Hepatocyte (in vitro differentiated cells): ENCODE measurements around the gene ABCA13. TPM values are rescaled to one million over a fixed set of nuclear protein-coding genes. Genes with fewer than 3 reads are reported as not detected.

Experiments used
- DNase-seq: peaks from one replicate; pipeline ENCODE4 v3.0.0-alpha.2; 2016; ENCODE audit warnings: low spot score
- H2AFZ ChIP-seq: fragments of 200-600 bp; sonication (generic); 2 replicates; pipeline ENCODE4 v1.6.0; 2016; ENCODE audit warnings: antibody characterized with exemption, mild to moderate bottlenecking
- H3K27ac ChIP-seq: fragments of 200-600 bp; sonication (generic); 2 replicates; pipeline ENCODE4 v1.5.1; 2016; ENCODE audit warnings: mild to moderate bottlenecking
- H3K27me3 ChIP-seq: fragments of 200-600 bp; sonication (generic); 2 replicates; pipeline ENCODE4 v1.6.1; 2016
- H3K36me3 ChIP-seq: fragments of 200-600 bp; sonication (generic); replicated peaks from 2 replicates; pipeline ENCODE4 v1.5.1; 2016; ENCODE audit warnings: low read depth; ENCODE audit not compliant: insufficient read depth
- H3K4me1 ChIP-seq: fragments of 200-600 bp; sonication (generic); 2 replicates; pipeline ENCODE4 v1.5.1; 2016; ENCODE audit warnings: mild to moderate bottlenecking, moderate library complexity; ENCODE audit not compliant: insufficient read depth
- H3K4me2 ChIP-seq: fragments of 200-600 bp; sonication (generic); 2 replicates; pipeline ENCODE4 v1.6.0; 2016
- H3K4me3 ChIP-seq: fragments of 200-600 bp; sonication (generic); 2 replicates; pipeline ENCODE4 v1.5.1; 2016; ENCODE audit warnings: mild to moderate bottlenecking
- H3K79me2 ChIP-seq: fragments of 200-600 bp; sonication (generic); 2 replicates; pipeline ENCODE4 v1.6.0; 2017; ENCODE audit warnings: mild to moderate bottlenecking
- H3K9me2 ChIP-seq: fragments of 200-600 bp; sonication (generic); replicated peaks from 2 replicates; pipeline ENCODE4 v1.6.0; 2017; ENCODE audit warnings: mild to moderate bottlenecking; ENCODE audit not compliant: insufficient read depth
- H3K9me3 ChIP-seq: fragments of 200-600 bp; sonication (generic); 2 replicates; pipeline ENCODE4 v1.5.1; 2016; ENCODE audit warnings: low read depth, mild to moderate bottlenecking
- H4K20me1 ChIP-seq: fragments of 200-600 bp; sonication (generic); 2 replicates; pipeline ENCODE4 v1.6.0; 2016; ENCODE audit warnings: mild to moderate bottlenecking; ENCODE audit not compliant: insufficient read depth, poor library complexity, severe bottlenecking
- EZH2 ChIP-seq: fragments of 200-600 bp; sonication (generic); IDR thresholded peaks from 2 replicates; pipeline ENCODE4 v1.6.1; 2016; ENCODE audit warnings: antibody characterized with exemption, mild to moderate bottlenecking, borderline replicate concordance
- EZH2phosphoT487 ChIP-seq: fragments of 200-600 bp; sonication (generic); IDR thresholded peaks from one replicate; pipeline ENCODE4 v1.6.1; 2018; ENCODE audit warnings: antibody characterized with exemption, mild to moderate bottlenecking, low read depth, moderate library complexity; ENCODE audit not compliant: unreplicated experiment, severe bottlenecking
- WGBS: methylation state at CpG from one replicate; pipeline ENCODE4 v1.1.6; 2016; ENCODE audit warnings: low lambda C conversion rate; ENCODE audit errors: missing lambda C conversion rate; 5-methylcytosine and 5-hydroxymethylcytosine counted together
- polyA plus RNA-seq: library from polyadenylated mRNA; unstranded; fragments of >200 nt; fragmentation: Nextera tagmentation; extraction: Ambion mirVana; gene quantifications from 2 replicates; pipeline ENCODE4 v1.2.1, GENCODE V29; 2016
- total RNA-seq: library from RNA; depleted of rRNA; stranded (reverse); fragments of >200 nt; gene quantifications from 2 replicates; pipeline ENCODE4 v1.2.3, GENCODE V29; 2014
- TF ChIP-seq, protein P1 (sequence below): fragments of 200-600 bp; sonication (generic); IDR thresholded peaks from 2 replicates; pipeline ENCODE4 v1.5.1; 2016; ENCODE audit warnings: antibody characterized with exemption, mild to moderate bottlenecking; ENCODE audit not compliant: poor library complexity

ABCA13 gene
- total and polyA plus RNA-seq, 2 experiments from 2014 or later, result 0.57 to 2.0 TPM

DNA sequence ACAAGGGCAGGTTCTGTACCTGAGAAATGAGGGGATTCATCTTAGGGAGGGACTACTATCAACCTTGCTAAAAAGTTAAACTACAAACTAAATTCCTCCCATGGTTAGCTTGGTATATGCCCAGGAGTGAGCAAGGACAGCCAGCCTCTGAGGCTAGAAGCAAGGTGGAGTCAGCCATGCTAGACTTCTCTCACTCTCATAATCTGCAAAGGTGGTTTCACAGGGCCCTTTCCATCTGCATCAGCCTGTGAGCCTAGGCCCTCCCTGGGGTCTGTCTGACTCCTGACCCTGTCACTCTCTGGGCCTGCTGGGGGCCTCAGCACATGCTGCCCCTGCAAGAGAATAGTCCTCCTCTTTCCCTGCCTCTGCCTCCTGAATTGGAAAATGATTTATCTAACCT, 66.1 kb downstream of the ABCA13 start:
- no peak for DNase-seq
- H3K4me2 ChIP-seq, result no peak overlapping the region
- H4K20me1 ChIP-seq, result no peaks in the 10 kb centered on the region
- no peaks in the 10 kb centered on the region for H3K9me3 ChIP-seq
- H3K79me2 ChIP-seq, result no peaks in the 10 kb centered on the region
- H3K9me2 ChIP-seq, result no peaks in the 10 kb centered on the region
- no peaks in the 10 kb centered on the region for H3K36me3 ChIP-seq
- H2AFZ ChIP-seq, result no peak overlapping the region
- H3K4me3 ChIP-seq, result no peak overlapping the region
- TF ChIP-seq, protein P1, sequence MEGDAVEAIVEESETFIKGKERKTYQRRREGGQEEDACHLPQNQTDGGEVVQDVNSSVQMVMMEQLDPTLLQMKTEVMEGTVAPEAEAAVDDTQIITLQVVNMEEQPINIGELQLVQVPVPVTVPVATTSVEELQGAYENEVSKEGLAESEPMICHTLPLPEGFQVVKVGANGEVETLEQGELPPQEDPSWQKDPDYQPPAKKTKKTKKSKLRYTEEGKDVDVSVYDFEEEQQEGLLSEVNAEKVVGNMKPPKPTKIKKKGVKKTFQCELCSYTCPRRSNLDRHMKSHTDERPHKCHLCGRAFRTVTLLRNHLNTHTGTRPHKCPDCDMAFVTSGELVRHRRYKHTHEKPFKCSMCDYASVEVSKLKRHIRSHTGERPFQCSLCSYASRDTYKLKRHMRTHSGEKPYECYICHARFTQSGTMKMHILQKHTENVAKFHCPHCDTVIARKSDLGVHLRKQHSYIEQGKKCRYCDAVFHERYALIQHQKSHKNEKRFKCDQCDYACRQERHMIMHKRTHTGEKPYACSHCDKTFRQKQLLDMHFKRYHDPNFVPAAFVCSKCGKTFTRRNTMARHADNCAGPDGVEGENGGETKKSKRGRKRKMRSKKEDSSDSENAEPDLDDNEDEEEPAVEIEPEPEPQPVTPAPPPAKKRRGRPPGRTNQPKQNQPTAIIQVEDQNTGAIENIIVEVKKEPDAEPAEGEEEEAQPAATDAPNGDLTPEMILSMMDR, result no peak
- TF ChIP-seq EZH2, result no peak
- TF ChIP-seq EZH2phosphoT487, result no peak
- no peaks in the 10 kb centered on the region for H3K4me1 ChIP-seq
- H3K27ac ChIP-seq, result no peak overlapping the region
- H3K27me3 ChIP-seq, result no peaks in the 10 kb centered on the region

DNA sequence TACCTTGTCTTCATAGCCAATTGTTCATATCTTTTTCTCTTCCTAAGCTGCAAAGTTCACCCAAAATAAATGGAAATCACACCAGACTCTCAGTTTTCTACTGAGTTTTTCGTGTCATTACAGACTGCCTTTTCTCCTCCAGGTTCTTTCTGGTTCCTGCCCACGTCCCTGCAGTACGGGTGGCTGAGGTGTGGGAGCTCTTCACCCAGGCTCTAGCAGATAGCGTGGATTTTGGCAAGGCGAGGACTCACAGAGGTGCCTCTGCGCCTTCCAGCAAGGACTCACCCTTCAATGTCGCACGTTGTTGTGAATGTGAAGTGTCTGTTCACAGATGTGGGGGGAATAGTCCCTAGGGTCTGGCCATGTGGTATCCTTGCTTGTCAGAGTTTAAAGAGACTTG, 71.6 kb downstream of the ABCA13 start:
- TF ChIP-seq EZH2, result no peak
- TF ChIP-seq, protein P1, result no peak
- TF ChIP-seq EZH2phosphoT487, result no peak
- no peak overlapping the region for H3K27ac ChIP-seq
- no peaks in the 10 kb centered on the region for H3K9me3 ChIP-seq
- H3K4me3 ChIP-seq, result no peak overlapping the region
- no peaks in the 10 kb centered on the region for H4K20me1 ChIP-seq
- H3K9me2 ChIP-seq, result no peaks in the 10 kb centered on the region
- no peaks in the 10 kb centered on the region for H3K27me3 ChIP-seq
- H3K4me1 ChIP-seq, result no peaks in the 10 kb centered on the region
- H3K79me2 ChIP-seq, result no peaks in the 10 kb centered on the region
- DNase-seq, result no peak
- WGBS, result 87% methylated on average over 8 of the region's 8 CpGs
- no peak overlapping the region for H2AFZ ChIP-seq
- H3K36me3 ChIP-seq, result no peaks in the 10 kb centered on the region
- no peak overlapping the region for H3K4me2 ChIP-seq

DNA sequence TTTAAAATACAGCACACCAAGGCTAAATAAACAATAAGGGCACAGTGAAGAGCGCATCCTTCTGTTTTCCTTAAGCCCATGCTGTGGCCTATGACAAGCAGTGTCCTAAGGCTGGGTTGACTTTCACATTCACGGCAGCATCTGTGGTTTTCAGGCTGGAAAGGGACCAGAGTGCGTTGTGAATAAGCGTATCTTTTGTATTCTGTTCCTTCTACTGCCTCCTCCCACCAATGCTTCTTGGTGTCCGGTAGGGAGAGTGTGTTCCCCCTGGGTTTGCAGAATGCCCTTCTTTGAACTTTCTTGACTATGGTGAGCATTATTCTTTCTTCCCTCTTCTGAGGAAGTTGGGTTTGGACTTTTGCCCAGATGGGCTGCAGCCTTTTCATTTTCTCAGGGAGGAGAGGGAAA, 73.6 kb downstream of the ABCA13 start:
- H2AFZ ChIP-seq, result no peak overlapping the region
- no peaks in the 10 kb centered on the region for H3K79me2 ChIP-seq
- no peaks in the 10 kb centered on the region for H3K4me1 ChIP-seq
- no peak overlapping the region for H3K27ac ChIP-seq
- WGBS, result 82% methylated on average over 5 of the region's 5 CpGs
- no peaks in the 10 kb centered on the region for H3K9me2 ChIP-seq
- DNase-seq, result no peak
- no peaks in the 10 kb centered on the region for H4K20me1 ChIP-seq
- H3K27me3 ChIP-seq, result no peaks in the 10 kb centered on the region
- H3K9me3 ChIP-seq, result no peaks in the 10 kb centered on the region
- no peak overlapping the region for H3K4me3 ChIP-seq
- TF ChIP-seq EZH2phosphoT487 (no peak), EZH2 (no peak)
- TF ChIP-seq, protein P1, result no peak
- H3K4me2 ChIP-seq, result no peak overlapping the region
- no peaks in the 10 kb centered on the region for H3K36me3 ChIP-seq
